Activated CD8-positive, alpha-beta memory T cell treated with anti-CD3 and anti-CD28 coated beads, Interleukin-2, amount 50 U/mL, for 4 hours (primary cell): ENCODE results near the gene ZNF100.
"Not testable (repeated sequence)": the region's sequence is repeated elsewhere in the genome, so short reads cannot be mapped to it uniquely, and the experiment has no call there.

Source experiments
- DNase-seq: peaks from one replicate; pipeline ENCODE4 v3.0.0-alpha.2; 2020

ZNF100 gene

DNA sequence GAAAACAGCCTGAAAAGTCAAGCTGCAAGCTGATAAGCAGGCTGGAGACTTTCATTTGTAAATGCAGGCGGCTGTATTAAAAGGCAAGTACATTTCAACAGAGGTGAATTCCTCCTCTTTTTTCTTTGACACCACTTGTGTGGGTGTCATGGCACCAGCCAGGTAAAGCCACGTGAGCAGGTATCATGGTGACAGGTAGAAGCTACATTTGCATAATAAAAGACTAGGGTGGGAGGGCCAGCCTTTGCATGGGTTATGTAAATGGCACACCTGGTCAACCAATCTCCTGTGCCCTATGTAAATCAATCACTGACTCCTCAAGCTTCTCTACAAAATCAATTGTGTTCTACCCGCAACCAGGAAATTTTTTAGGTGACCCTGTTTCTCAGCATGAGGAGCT lies 68.2 kb downstream of the ZNF100 start:
- DNase-seq: no peak

DNA sequence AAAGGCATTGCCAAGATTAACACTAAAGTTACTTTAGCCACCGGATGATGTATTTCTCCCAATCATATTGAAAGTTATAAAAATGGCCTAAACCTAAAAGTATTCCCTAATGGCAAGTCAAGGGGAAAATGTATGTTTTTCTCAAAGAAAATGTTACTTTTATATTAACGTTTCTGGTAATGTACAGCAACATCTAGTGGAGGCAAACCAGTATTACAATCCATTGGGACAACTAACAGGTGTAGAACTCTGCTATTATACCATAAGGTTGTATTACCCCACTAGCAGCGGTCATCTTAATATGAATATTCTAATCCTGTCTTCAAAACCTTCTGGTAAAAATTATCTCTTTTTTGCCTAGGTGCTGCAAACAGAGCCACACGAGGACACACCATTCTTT lies 69.2 kb downstream of the ZNF100 start:
- DNase-seq: no peak

DNA sequence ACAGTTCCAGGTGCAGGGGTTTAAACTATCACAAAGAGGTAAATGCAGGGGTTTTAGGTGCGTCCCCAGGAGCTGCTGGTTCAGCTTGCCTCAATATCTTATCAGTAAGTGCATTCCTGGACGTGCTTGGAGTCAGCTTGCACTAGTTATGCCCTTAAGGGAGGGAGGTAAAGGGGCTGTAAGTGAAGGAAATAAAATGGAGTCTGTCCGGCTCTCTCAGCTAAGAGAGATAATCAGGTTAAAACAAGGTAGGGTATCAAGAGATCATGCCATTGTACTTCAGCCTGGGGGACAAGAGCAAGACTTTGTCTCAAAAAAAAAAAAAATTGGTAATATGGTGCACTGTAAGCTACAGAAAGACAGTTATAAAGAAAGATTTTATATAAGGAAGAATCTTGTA lies 69.7 kb downstream of the ZNF100 start:
- no peak for DNase-seq

DNA sequence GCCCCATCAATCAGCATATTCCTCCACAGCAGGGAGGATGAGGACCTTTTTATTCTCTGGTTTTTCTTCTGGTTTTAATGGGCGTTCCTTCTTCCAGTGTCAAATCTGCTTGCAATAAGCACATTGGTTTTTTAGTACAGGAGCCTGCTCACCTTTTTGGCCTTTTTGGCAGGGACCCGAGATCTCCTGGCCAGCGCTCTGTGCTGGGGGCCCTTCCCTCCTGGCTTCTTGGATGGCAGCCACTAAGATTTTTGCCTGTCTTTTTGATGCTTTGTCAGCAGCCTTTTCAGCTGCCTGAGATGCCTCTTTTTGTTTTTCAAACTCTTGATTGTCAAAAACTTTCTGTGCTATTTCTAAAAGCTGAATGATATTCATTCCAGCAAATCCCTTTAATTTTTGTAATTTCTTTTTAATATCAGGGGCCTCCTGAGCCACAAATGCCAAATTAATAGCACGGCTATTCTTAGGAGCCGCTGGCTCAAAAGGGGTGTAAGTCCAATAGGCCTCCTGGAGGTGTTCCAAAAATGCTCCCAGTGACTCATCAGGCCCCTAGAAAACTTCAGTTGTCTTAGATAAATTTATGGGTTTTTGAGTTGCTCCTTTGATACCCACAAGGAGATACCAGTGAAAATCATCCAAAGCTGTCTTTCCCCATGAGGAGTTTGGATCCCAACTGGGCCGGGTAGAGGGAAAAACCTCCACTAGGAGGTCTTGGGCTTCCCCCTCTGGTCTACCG lies 73.0 kb downstream of the ZNF100 start:
- DNase-seq: no peak

GRCh38 chr19:21693399-21693798 lies 74.0 kb downstream of the ZNF100 start:
- DNase-seq: no peak

DNA sequence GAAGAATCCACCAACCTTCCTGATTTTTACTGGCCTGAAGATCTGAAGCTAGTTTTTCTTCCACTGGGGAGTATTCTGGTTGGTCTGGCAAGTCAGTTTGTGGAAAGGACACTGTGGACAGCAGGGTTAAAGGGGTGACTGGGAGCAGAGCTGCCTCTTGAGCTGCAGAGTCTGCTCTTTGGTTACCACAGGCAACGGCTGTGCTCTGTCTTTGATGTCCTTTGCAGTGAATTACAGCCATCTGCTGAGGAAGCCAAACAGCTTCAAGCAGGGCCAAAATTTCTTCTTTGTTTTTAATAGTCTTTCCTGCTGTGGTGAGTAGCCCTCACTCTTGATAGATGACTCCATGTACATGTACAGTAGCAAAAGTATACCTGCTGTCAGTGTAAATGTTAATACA lies 75.7 kb downstream of the ZNF100 start:
- no peak for DNase-seq

- DNase-seq: no peak
Observed at GRCh38 chr19:21688464-21688863, 78.9 kb downstream of the ZNF100 start.

- DNase-seq: no peak
Observed at GRCh38 chr19:21680671-21681070, 86.7 kb downstream of the ZNF100 start.

- no peak for DNase-seq
Observed at GRCh38 chr19:21680026-21680425, 87.4 kb downstream of the ZNF100 start.

DNA sequence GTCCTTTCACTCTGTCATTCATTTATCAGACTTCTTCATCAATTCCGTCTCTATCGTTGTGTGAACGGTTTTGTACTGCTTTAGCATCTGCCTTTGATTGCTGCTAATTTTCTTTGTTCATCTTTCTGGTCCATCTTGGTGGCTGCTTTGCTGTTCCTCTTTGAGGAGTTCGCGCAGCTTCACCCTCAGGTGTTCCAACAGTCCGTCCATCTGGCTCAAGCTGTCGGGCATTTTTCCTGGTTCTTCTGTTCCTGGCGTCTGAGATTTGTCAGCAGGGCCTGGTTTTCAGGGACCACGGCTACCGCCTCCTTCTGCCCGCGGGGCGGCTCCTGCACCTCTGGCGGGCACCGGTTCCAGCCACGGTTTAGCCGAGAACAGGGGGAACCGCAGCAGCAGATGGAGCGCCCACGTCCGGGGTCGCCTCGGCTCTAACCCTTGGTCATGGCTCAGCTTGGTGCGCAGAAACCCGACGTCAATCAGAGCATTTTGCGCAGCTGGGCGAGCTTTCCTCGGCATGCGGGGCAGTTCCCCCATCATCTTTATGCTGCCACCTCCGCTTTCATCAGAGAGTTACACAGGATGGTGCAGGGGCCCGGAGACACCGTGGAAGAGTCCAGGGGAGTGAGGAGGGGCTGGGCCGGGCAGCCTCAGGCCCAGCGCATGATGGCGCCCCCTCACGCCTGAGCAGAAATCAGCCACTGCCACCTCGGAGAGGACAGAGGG lies 89.5 kb downstream of the ZNF100 start:
- no peak for DNase-seq

DNA sequence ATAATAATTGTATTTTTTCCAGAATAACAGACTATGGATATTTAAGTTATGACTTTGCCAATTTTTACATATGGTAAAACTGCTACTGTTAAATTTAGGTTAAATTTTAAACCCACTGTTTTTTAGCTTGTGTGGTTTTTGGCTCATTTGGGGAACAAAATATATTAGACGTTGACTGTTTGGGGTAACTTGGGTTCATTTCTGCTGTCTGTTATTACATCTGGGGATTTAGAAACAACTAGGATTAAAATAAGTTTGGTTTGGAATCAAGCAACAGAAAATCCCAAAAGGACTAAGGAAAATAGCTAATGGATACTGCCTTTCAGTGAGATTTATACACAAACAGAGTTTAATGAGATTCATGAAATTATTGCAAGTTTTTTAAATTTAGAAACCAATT lies 92.9 kb downstream of the ZNF100 start:
- no peak for DNase-seq

DNA sequence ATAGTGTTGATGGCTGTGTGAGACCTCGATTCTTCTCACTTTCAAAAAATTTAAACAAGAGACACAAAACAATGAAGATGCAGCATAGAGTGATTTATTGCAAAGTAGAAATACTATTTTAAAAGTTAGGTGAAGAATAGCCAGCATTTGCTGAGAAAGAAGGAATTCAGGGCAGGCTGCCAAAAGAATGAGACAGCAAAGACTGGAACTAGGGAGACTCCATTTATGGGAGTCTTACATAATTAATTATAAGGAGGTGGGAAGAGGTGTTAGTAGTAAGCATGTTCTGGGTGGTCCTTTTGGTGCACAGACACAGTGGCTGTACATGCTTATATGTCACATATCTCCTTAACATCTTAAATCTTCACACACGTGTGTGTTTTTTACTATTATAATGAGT lies 93.9 kb downstream of the ZNF100 start:
- DNase-seq: not testable (repeated sequence)
